HG02678 (cell line): ENCODE results near the gene ATP8A2.

Source experiments
- ATAC-seq: cut with Tn5 transposase; IDR thresholded peaks from one replicate; pipeline ENCODE4 v1.9.1; 2021; ENCODE audit warnings: mild to moderate bottlenecking, moderate library complexity; ENCODE audit not compliant: unreplicated experiment

ATP8A2 gene

DNA sequence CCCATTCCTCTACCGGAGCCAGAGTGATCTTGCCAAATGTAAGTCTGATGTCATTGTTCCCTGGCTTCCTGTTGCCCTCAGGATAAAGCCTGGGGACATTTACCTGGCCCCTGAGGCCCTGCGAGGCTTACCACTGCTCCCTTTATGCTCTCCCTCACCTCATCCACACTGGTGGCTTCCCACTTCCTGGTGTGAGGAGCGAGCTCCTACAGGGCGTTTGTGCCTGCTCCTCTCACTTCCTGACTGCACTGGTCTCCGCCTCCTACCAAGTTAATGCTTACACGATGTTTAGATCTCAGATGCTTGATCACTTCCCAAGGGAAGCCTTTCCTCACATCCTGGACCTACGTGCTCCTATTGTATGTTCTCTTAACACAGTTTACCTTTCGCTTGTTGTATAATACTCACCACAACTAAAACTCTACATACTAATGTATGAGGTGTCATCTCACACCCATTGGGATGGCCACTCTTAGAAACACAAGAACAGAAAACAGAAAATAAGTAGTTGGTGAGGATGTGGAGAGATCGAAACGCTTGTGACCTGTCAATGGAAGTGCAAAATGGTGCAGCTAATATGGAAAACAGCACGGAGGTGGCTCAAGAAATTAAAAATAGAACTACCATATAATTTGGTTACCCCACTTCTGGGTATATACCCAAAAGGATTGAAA, 502.4 kb downstream of the ATP8A2 start:
- no peak for ATAC-seq

GRCh38 chr13:25874907-25875306, 503.1 kb downstream of the ATP8A2 start:
- ATAC-seq = no peak

GRCh38 chr13:25876247-25876646, 504.5 kb downstream of the ATP8A2 start:
- no peak for ATAC-seq

DNA sequence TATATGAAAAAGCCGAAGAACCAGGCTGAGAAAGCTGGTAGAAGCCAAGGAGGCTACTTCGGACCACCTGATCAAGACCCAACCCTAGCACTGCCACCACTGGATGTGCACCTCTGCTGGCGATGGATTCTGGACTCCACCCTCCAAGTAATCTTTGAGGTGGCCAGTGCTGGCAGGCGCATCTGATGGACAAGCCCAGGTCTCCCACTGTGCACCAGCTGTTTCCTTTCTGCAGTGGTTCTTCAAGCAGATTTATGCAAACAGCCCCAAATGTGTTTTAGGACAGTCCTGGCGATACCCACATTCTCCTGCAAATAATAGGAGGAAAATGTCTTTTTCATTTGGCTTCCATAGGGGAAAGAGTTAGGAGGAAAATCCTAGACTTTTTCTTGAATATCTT, 507.7 kb downstream of the ATP8A2 start:
- no peak for ATAC-seq

DNA sequence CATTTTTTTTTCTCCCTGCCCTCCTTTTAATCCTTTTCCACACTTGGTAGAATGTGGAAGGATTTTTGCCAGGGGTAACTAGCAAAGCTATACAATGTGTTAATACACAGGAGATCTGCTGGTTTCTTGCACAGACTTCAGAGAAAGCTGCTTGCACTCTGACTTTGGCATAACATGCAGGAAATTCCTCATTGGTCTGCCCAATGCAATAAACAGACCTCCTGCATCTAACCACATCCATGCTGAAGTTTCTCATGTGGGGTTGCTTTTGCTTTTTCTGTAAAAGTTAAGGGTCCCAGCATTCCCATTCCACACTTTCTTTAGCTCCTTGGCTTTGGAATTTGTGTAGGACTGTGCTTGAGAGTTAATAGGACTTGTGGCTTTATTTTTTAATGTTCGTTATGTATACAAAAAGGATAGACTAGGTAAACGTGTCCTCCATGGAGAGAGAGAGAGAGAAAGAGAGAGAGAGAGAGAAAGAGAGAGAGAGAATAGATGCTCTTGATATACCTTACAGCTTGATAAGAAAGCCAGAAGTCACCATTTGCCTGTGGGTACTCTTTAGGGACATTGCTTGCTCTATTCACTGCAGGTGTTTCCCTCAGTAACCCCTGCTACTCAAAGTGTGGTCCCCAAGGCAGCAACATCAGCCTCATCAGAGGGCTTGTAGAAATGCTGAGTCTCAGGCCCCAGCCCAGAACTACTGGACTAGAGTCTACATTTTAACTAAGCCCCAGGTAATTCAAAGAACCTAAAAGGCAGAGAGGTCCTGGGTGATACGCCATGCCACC, 509.6 kb downstream of the ATP8A2 start:
- no peak for ATAC-seq

- no peak for ATAC-seq
These were observed 510.2 kb downstream of the ATP8A2 start for GRCh38 chr13:25881971-25882451.

DNA sequence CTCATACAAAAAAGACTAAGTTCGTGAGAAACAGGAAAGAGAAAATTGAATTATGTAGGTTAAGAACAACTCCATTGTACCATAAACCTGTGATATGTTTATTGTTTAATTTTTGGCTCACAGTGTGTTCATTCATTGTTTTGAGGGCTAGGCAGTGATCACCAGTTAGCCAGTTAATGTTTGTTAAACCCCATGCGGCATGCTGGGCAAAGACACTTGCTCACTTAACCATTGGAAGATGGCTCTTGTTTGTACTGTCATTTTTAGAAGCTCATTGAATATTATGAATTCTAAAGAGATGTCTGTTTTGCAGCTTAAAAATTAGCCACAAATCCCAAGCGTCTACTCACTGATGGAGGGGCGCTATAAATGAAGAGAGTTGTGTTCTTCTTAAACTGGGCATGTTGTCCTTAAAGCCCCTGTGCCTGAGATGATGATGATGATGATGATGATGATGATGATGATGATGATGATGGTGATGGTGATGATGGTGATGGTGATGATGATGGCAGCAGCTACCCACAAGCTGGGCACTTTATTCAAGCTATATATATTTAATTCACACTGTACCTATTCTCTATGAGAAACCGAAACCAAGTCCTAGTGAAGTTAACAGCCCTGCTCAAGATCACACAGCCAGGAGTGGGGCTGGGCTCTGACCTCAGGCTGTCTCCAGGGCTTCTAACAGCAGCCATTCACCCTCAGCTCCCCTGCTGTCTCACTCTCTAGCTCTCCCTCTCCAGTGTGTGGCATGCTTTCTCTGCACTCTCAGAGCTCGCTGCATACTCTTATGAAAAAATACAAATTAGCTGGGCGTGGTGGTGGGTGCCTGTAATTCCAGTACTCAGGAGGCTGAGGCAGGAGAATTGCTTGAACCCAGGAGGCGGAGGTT, 510.9 kb downstream of the ATP8A2 start:
- ATAC-seq = no peak

GRCh38 chr13:25885418-25885817, 513.6 kb downstream of the ATP8A2 start:
- no peak for ATAC-seq

- ATAC-seq = no peak
These were observed 514.9 kb downstream of the ATP8A2 start for GRCh38 chr13:25886438-25887214.

- no peak for ATAC-seq
These were observed 516.3 kb downstream of the ATP8A2 start for GRCh38 chr13:25887962-25888655.

- no peak for ATAC-seq
These were observed 519.0 kb downstream of the ATP8A2 start for GRCh38 chr13:25890671-25891212.

- ATAC-seq = no peak
These were observed 527.2 kb downstream of the ATP8A2 start for GRCh38 chr13:25898991-25899390.

DNA sequence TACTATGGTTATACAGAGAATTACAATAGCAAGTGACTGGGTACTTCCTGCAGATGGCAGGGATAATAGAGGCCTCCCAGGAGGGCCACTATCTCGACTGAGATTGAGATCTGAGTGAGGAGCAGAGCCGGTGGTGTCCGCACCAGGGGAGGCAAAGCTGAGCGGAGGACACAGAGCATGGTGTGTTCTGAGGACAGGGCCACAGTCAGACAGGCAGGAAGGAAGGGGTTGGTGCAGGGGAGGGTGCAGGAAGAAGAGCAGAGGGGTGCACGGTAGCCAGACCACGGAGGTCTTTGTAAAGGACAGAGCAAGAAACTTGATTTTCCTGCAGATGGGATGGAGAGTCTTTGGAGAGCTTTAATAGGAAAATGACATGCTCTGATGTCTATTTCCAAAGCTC, 527.7 kb downstream of the ATP8A2 start:
- no peak for ATAC-seq

- ATAC-seq = no peak
These were observed 528.2 kb downstream of the ATP8A2 start for GRCh38 chr13:25899952-25900351.

DNA sequence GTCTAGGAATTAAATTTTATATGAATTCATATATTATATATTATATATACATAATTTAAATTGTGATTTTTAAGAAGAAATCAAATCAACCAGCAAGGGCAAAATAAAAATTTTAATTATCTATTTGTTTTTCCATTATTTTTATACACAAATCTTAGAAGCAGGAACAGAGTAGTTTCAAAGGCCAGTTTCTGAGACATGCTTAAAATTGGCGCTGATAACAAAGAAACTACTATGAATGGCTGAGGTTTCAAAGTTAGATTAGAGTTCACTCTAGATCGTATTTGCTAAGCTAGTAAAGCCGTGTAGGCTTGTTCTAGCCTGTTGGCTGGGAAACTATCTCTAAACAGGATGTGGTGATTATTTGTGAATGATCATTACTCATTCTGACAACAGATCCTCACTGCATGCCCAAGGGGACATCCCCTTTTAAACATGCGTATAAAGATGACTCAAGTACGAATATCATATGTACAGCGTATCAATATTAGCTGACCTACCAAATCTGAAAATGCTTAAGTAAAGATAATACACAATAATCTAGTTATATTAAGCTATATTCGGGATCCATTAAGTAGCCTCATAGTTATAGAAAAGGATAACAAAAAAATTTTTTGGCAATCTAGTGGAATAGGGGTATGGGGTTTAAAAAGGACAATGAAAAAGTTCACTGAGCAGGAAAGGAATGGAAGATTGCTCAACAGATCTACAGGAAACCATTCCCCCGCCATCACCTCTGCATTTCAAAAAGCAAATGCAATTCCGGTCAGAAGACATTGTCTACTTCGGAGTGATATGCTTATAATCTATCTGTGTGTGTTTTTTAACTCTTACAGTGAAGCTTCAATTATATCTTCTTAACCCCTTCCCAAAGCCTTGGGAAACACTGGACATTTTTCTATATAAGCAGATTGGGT, 529.9 kb downstream of the ATP8A2 start:
- no peak for ATAC-seq

DNA sequence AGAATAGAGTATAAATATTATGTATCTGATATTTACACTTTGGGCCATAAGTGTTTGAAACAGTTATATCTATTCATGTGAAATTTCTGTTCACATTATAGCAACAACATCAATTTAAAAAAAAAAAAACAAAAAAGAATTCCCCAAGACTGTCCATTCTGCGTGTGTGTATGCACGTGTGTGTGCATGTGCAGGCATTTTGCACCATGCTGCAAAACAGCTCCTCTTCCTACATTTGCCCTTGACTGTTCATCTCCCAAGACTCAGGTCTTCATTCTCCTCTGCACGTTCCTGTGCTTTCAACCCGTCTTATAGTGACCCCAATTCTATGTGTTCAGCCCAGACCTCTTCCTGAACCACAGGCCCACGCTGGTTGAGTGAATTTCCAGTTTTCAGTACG, 530.7 kb downstream of the ATP8A2 start:
- ATAC-seq = no peak

GRCh38 chr13:25902891-25903341, 531.1 kb downstream of the ATP8A2 start:
- ATAC-seq = no peak

DNA sequence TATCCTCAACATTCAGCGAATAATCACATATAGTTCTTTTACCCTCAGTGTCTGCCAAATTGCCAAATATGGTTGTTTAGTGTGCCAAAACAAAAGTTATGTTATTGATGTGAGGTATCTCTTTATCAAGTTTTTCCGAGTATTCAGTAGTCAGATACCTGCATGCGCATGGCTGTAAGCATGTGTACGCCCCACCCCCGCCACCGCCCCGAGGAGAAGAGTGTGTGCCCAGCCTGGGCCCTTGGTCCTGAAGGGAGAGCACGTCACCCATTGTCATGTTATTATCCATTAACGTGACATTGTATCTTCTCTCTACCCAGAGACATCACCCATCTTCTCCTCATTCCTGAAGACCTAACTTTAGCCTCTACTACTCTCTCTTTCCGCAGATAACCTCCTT, 533.1 kb downstream of the ATP8A2 start:
- no peak for ATAC-seq

DNA sequence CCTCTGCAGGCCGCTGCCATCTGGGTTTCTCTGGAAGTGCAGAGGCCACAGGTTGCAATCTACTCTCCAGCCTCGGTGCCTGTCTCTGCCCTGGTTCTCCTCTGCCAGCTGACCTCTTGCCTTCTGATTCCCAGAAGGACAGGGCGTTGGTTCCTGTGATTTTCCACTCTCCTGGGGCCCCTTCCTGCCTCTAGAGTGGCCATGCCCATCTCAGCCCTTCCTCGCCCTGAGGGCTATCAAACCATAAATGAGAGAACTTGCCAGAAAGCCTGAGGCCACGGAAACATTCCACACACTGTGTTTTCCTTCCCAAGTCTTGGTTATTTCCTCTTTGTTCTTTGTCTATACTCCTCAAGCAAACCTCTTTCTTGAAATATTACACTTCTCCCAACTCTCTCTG, 533.8 kb downstream of the ATP8A2 start:
- no peak for ATAC-seq
